Right ventricle myocardium superior (tissue), 1 donor: ENCODE data around the gene P4HA2. TPM values are rescaled to one million over a fixed set of nuclear protein-coding genes. Genes with fewer than 3 reads are reported as not detected.

Experiments used
- microRNA-seq: library from miRNA; unstranded; fragments of <30 nt; microRNA quantifications from one replicate; pipeline ENCODE4 v1.2.0, GENCODE V29; 2020
- total RNA-seq: library from RNA; stranded (reverse); fragmentation: NEBNext Ultra II Directional; extraction: Animal tissue kit (Norgen Biotek cat#: 25700); gene quantifications from one replicate; pipeline ENCODE4 v1.2.1, GENCODE V29; 2021
- donor health status: DM: no; HTN: yes; CAD: no; lungs with severe emphysema.

The P4HA2 gene
- total RNA-seq, 1 donor from 2014 or later, result 77.2 TPM

Small RNA genes within 50 kb of the gene (microRNA-seq; reads per million reads assigned to microRNA genes)
- not detected for gene MIR6830

Other genes starting within 250 kb of the P4HA2 start
- 3.0 TPM for gene ACSL6, start 216.2 kb downstream of the P4HA2 start, total RNA-seq
- gene IL3, start 167.2 kb downstream of the P4HA2 start, total RNA-seq, result not detected
- gene CSF2, start 154.1 kb downstream of the P4HA2 start, total RNA-seq, result not detected
- 5.2 TPM for gene PDLIM4, start 29.8 kb upstream of the P4HA2 start, total RNA-seq
- 1.6 TPM for gene SLC22A4, start 66.5 kb upstream of the P4HA2 start, total RNA-seq
- 22.7 TPM for gene SLC22A5, start 141.9 kb upstream of the P4HA2 start, total RNA-seq